ENCODE data around the gene SCN3B.

The SCN3B gene

GRCh38 chr11:123603666-123604065 lies 50.8 kb downstream of the SCN3B start:
- FAIRE-seq (no peak), DNase-seq (ENCODE audit: extremely low spot score, insufficient read length, low read depth) (no peak)

GRCh38 chr11:123601743-123602142 lies 52.7 kb downstream of the SCN3B start:
- DNase-seq (ENCODE audit: extremely low spot score, insufficient read length, low read depth) (no peak), FAIRE-seq (no peak)

- DNase-seq (ENCODE audit: extremely low spot score, insufficient read length, low read depth) (no peak), FAIRE-seq (no peak)
These were observed 53.3 kb downstream of the SCN3B start for GRCh38 chr11:123601136-123601535.

- no peak for FAIRE-seq
These were observed 56.6 kb downstream of the SCN3B start for GRCh38 chr11:123597859-123598258.

GRCh38 chr11:123594921-123595320 lies 59.5 kb downstream of the SCN3B start:
- FAIRE-seq: no peak
- no peak for DNase-seq (ENCODE audit: extremely low spot score, insufficient read length, low read depth)

More at GRCh38 chr11:123597859-123598258, 56.6 kb downstream of the SCN3B start:
- DNase-seq (ENCODE audit: extremely low spot score, insufficient read length, low read depth): no peak

- no peak for FAIRE-seq
These were observed 60.1 kb downstream of the SCN3B start for GRCh38 chr11:123594188-123594901.

GRCh38 chr11:123593570-123593969 lies 60.9 kb downstream of the SCN3B start:
- DNase-seq (ENCODE audit: extremely low spot score, insufficient read length, low read depth) (no peak), FAIRE-seq (no peak)

More at GRCh38 chr11:123594188-123594901, 60.1 kb downstream of the SCN3B start:
- no peak for DNase-seq (ENCODE audit: extremely low spot score, insufficient read length, low read depth)

GRCh38 chr11:123590296-123590912 lies 64.0 kb downstream of the SCN3B start:
- FAIRE-seq (no peak), DNase-seq (ENCODE audit: extremely low spot score, insufficient read length, low read depth) (no peak)

GRCh38 chr11:123588864-123589262 lies 65.6 kb downstream of the SCN3B start:
- FAIRE-seq (no peak), DNase-seq (ENCODE audit: extremely low spot score, insufficient read length, low read depth) (no peak)

- DNase-seq (ENCODE audit: extremely low spot score, insufficient read length, low read depth): no peak
- FAIRE-seq: no peak
These were observed 66.1 kb downstream of the SCN3B start for GRCh38 chr11:123588117-123588863.

- DNase-seq (ENCODE audit: extremely low spot score, insufficient read length, low read depth) (no peak), FAIRE-seq (no peak)
These were observed 66.9 kb downstream of the SCN3B start for GRCh38 chr11:123587559-123587958.

GRCh38 chr11:123587044-123587443 lies 67.4 kb downstream of the SCN3B start:
- DNase-seq (ENCODE audit: extremely low spot score, insufficient read length, low read depth) (no peak), FAIRE-seq (no peak)

GRCh38 chr11:123586568-123586967 lies 67.9 kb downstream of the SCN3B start:
- no peak for FAIRE-seq
- DNase-seq (ENCODE audit: extremely low spot score, insufficient read length, low read depth): no peak

GRCh38 chr11:123585706-123586105 lies 68.7 kb downstream of the SCN3B start:
- FAIRE-seq (no peak), DNase-seq (ENCODE audit: extremely low spot score, insufficient read length, low read depth) (no peak)

GRCh38 chr11:123585206-123585605 lies 69.2 kb downstream of the SCN3B start:
- FAIRE-seq (no peak), DNase-seq (ENCODE audit: extremely low spot score, insufficient read length, low read depth) (no peak)

- DNase-seq (ENCODE audit: extremely low spot score, insufficient read length, low read depth) (no peak), FAIRE-seq (no peak)
These were observed 69.7 kb downstream of the SCN3B start for GRCh38 chr11:123584737-123585136.

- FAIRE-seq (no peak), DNase-seq (ENCODE audit: extremely low spot score, insufficient read length, low read depth) (no peak)
These were observed 70.2 kb downstream of the SCN3B start for GRCh38 chr11:123584186-123584585.

- DNase-seq (ENCODE audit: extremely low spot score, insufficient read length, low read depth): no peak
- FAIRE-seq: no peak
These were observed 71.4 kb downstream of the SCN3B start for GRCh38 chr11:123582992-123583504.

GRCh38 chr11:123581651-123582399 lies 72.6 kb downstream of the SCN3B start:
- FAIRE-seq: no peak

More at GRCh38 chr11:123581651-123582399, 72.6 kb downstream of the SCN3B start:
- no peak for DNase-seq (ENCODE audit: extremely low spot score, insufficient read length, low read depth)

Measured in GM18507 (cell line).